Measurements from ENCODE around the gene NMD3. TPM values are rescaled to one million over a fixed set of nuclear protein-coding genes. Genes with fewer than 3 reads are reported as not detected.

The NMD3 gene
- total RNA-seq, 1 experiment from 2014 or later = 61.7 TPM

DNA sequence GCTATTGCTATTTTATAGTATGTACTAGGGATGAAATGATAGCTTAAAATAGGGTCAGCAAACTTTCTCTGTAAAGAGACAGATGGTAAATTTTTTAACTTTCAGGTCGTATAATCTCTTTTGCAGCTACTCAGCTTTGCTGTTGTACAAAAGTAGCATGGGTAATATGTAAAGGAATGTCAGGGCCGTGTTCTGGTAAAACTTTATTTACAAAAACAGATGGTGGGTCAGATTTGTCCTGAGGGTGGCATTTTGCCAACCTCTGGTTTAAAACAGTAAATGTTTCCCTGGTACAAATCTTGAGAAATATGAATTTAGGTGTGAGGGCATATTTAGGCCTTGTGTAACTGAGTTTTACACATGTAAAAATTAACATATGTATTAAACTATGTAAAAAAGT lies 18.6 kb downstream of the NMD3 start:
- Mint-ChIP-seq H3K27ac (ENCODE audit: unreplicated experiment) (no peak overlapping the region), H3K36me3 (ENCODE audit: insufficient read depth, unreplicated experiment) (peaks cover 66% of the 10 kb centered on the region), H3K9me3 (ENCODE audit: unreplicated experiment) (no peaks in the 10 kb centered on the region), H3K27me3 (ENCODE audit: insufficient read depth, unreplicated experiment) (no peaks in the 10 kb centered on the region), H3K4me1 (ENCODE audit: low read depth, unreplicated experiment) (no peaks in the 10 kb centered on the region), H3K4me3 (ENCODE audit: unreplicated experiment) (no peak overlapping the region)
- Histone ChIP-seq H3K27me3 (replicated peaks; ENCODE audit: control insufficient read depth, insufficient read depth, low read length) (no peaks in the 10 kb centered on the region), H3K9me3 (no peaks in the 10 kb centered on the region), H3K36me3 (ENCODE audit: control insufficient read depth, insufficient read depth, low read length) (peaks cover 2% of the 10 kb centered on the region), H3K4me3 (ENCODE audit: low read depth, low read length) (no peak overlapping the region), H3K4me1 (no peaks in the 10 kb centered on the region)
- intact Hi-C loops (cut with micrococcal nuclease; ENCODE audit: unreplicated experiment) = no loop called here
- no TSS peak for BruUV-seq (replicated peaks)
- ChIA-PET CTCF (interaction anchor here (0.6 kb wide), 1 partner anchor 78 kb away, joined by 3 read pairs; no protein-coding TSS in a partner anchor), POLR2A (no interaction called here)
- TF ChIP-seq, protein P1, sequence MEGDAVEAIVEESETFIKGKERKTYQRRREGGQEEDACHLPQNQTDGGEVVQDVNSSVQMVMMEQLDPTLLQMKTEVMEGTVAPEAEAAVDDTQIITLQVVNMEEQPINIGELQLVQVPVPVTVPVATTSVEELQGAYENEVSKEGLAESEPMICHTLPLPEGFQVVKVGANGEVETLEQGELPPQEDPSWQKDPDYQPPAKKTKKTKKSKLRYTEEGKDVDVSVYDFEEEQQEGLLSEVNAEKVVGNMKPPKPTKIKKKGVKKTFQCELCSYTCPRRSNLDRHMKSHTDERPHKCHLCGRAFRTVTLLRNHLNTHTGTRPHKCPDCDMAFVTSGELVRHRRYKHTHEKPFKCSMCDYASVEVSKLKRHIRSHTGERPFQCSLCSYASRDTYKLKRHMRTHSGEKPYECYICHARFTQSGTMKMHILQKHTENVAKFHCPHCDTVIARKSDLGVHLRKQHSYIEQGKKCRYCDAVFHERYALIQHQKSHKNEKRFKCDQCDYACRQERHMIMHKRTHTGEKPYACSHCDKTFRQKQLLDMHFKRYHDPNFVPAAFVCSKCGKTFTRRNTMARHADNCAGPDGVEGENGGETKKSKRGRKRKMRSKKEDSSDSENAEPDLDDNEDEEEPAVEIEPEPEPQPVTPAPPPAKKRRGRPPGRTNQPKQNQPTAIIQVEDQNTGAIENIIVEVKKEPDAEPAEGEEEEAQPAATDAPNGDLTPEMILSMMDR (IDR thresholded peaks at IDR 0.05; ENCODE audit: insufficient read depth in 1 of 2, low read depth in 1 of 2, low read length in 1 of 2, severe bottlenecking in 1 of 2, unreplicated experiment in 1 of 2) = no peak
- no peak for DNase-seq

DNA sequence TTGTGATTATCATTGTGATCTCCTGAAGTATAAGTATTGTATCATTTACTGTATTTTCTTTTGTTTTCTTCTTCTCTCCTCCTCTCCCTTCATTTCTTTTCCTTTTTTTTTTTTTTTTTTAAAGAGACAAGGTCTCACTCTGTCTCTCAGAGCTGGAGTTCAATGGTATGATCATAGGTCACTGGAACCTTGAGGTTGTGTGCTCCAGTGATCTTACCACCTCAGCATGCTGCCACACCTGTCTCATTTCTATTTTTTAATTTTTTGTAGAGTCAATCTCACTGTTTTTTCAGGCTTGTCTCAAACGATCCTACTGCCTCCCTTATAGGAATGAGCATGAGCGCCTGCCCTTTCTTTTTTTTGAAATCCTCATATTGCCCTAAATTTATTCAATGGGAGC lies 23.4 kb downstream of the NMD3 start:
- no TSS peak for BruUV-seq (replicated peaks)
- no peaks in the 10 kb centered on the region for H3K4me1 ChIP-seq
- H3K36me3 ChIP-seq (ENCODE audit: control insufficient read depth, insufficient read depth, low read length) = no peaks in the 10 kb centered on the region; the same call in 1 of the 2 replicates
- H3K36me3 Mint-ChIP-seq (ENCODE audit: insufficient read depth, unreplicated experiment) = peaks cover 64% of the 10 kb centered on the region
- no peaks in the 10 kb centered on the region for H3K27me3 Mint-ChIP-seq (ENCODE audit: insufficient read depth, unreplicated experiment)
- no peaks in the 10 kb centered on the region for H3K4me1 Mint-ChIP-seq (ENCODE audit: low read depth, unreplicated experiment)
- H3K27me3 ChIP-seq (replicated peaks; ENCODE audit: control insufficient read depth, insufficient read depth, low read length) = no peaks in the 10 kb centered on the region
- no peak overlapping the region for H3K4me3 ChIP-seq (ENCODE audit: low read depth, low read length)
- H3K4me3 Mint-ChIP-seq (ENCODE audit: unreplicated experiment) = no peak overlapping the region
- ChIA-PET POLR2A (no interaction called here), CTCF (interaction anchor here (0.6 kb wide), 1 partner anchor 627 kb away, joined by 3 read pairs; no protein-coding TSS in a partner anchor)
- intact Hi-C loops (cut with micrococcal nuclease; ENCODE audit: unreplicated experiment) = no loop called here
- H3K27ac Mint-ChIP-seq (ENCODE audit: unreplicated experiment) = no peak overlapping the region
- H3K9me3 ChIP-seq = no peaks in the 10 kb centered on the region
- no peak for DNase-seq
- TF ChIP-seq, protein P1 (IDR thresholded peaks at IDR 0.05; ENCODE audit: insufficient read depth in 1 of 2, low read depth in 1 of 2, low read length in 1 of 2, severe bottlenecking in 1 of 2, unreplicated experiment in 1 of 2) = no peak
- H3K9me3 Mint-ChIP-seq (ENCODE audit: unreplicated experiment) = no peaks in the 10 kb centered on the region

DNA sequence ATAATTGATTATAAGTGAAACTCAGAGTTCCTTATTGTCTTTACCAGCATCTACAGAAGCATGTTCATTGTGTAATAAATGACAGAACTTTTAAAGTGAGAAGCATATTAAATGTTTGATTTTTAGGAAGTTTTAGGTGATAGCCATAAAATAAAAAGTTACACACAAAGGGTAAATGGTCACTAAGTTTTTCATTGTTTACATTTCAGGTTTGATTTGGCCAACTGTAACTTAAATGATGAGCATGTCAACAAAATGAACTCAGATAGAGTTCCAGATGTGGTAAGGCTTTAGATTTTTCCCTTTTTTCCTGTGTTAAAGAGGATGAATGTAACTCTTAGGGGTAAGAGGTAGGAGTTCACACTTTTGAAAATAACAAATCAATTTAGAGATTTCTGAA lies 25.9 kb downstream of the NMD3 start:
- Mint-ChIP-seq H3K4me3 (ENCODE audit: unreplicated experiment) (no peak overlapping the region), H3K4me1 (ENCODE audit: low read depth, unreplicated experiment) (no peaks in the 10 kb centered on the region), H3K27ac (ENCODE audit: unreplicated experiment) (no peak overlapping the region), H3K36me3 (ENCODE audit: insufficient read depth, unreplicated experiment) (peaks cover 58% of the 10 kb centered on the region), H3K27me3 (ENCODE audit: insufficient read depth, unreplicated experiment) (no peaks in the 10 kb centered on the region), H3K9me3 (ENCODE audit: unreplicated experiment) (no peaks in the 10 kb centered on the region)
- no TSS peak for BruUV-seq (replicated peaks)
- ChIA-PET POLR2A (no interaction called here), CTCF (no interaction called here)
- no peaks in the 10 kb centered on the region for H3K4me1 ChIP-seq
- intact Hi-C loops (cut with micrococcal nuclease; ENCODE audit: unreplicated experiment) = no loop called here
- no peak overlapping the region for H3K4me3 ChIP-seq (ENCODE audit: low read depth, low read length)
- no peaks in the 10 kb centered on the region for H3K9me3 ChIP-seq
- no peaks in the 10 kb centered on the region for H3K27me3 ChIP-seq (replicated peaks; ENCODE audit: control insufficient read depth, insufficient read depth, low read length)
- DNase-seq = no peak
- H3K36me3 ChIP-seq (ENCODE audit: control insufficient read depth, insufficient read depth, low read length) = no peaks in the 10 kb centered on the region; the same call in none of the 2 replicates
- TF ChIP-seq, protein P1 (IDR thresholded peaks at IDR 0.05; ENCODE audit: insufficient read depth in 1 of 2, low read depth in 1 of 2, low read length in 1 of 2, severe bottlenecking in 1 of 2, unreplicated experiment in 1 of 2) = no peak

Data from Caco-2 (cell line).